ENCODE measurements around the gene TTN.
"Not testable (repeated sequence)": the region's sequence is repeated elsewhere in the genome, so short reads cannot be mapped to it uniquely, and the experiment has no call there.

Gene TTN

DNA sequence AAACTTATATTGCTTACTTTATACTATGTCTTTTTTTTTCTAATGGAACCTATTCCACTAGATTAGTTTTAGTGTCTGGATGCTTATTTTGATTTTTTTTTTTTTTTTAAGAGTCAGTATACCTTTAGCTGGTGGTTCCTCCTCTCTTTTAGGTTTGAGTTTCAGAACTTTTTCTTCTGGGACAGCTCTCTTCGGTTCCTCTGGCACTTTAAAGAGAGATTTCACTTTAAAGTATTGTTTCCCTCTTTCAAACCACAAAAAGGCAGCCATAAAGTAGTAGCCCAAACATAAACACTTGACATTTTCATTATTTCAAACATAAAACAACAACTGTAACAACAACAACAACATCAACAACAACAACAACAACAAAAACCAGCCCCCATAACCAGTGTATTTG is 123.3 kb downstream of the TTN start:
- FAIRE-seq: no peak
- no peak for DNase-seq (ENCODE audit: extremely low spot score, insufficient read length, low read depth)

GRCh38 chr2:178681081-178681480 is 126.1 kb downstream of the TTN start:
- FAIRE-seq (no peak), DNase-seq (ENCODE audit: extremely low spot score, insufficient read length, low read depth) (no peak)

DNA sequence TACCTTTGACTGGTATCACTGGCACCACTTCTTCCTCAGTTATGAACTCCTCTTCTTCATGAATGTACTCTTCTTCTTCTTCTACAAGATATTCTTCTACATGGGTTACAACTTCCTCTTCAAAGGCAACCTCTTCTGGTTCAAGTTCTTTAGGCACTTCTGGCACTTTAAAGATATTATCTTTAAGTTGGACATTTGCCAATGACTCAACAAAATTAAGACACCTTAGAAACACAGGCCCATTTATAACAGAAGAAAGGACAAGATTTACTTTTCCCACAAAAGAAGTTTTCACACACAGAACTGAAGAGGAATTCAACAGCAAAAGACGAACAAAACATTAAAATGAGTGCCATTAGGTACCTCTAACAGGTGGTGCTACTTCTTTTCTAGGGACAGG is 127.3 kb downstream of the TTN start:
- no peak for FAIRE-seq
- DNase-seq (ENCODE audit: extremely low spot score, insufficient read length, low read depth): no peak

- DNase-seq (ENCODE audit: extremely low spot score, insufficient read length, low read depth): no peak
- no peak for FAIRE-seq
These were observed 129.6 kb downstream of the TTN start for GRCh38 chr2:178677599-178677998.

GRCh38 chr2:178676046-178676445 is 131.2 kb downstream of the TTN start:
- FAIRE-seq (no peak), DNase-seq (ENCODE audit: extremely low spot score, insufficient read length, low read depth) (no peak)

DNA sequence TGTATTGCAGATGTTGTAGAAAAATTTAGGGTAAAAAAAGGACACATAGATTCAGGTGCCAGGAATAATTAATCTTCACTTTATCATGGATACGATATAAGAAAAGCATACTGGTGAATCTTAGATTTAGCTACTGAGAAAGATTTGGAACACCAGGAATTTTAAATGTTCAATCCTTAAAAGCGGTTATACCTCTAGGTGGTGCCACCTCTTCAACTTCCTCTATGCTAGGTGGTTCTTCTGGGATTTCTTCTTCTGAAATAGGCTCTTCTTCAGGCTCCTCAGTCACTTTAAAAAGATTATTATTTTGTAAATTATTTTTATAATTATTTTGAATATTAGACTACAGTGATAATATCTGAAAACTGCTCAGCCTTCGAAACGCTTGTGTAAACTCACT is 133.1 kb downstream of the TTN start:
- DNase-seq (ENCODE audit: extremely low spot score, insufficient read length, low read depth): no peak
- no peak for FAIRE-seq

- FAIRE-seq (no peak), DNase-seq (ENCODE audit: extremely low spot score, insufficient read length, low read depth) (no peak)
These were observed 140.8 kb downstream of the TTN start for GRCh38 chr2:178666458-178666857.

DNA sequence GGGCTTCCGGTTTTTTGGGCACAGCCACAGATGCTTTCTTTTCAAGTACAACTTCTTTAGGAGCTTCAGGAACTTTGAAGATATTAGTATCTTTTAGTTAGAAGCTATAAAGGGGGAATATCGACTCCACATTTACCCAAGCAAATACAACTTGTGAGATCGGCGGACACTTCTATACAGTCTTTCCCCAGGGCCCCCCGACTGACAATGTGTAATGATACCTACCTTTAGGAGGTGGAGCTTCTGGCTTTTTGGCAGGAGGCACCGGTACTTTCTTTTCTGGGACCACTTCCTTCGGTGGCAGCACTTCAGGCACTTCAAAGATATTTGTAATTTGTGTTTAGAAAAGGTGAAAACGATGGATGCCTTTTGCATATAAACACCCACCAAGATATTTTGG is 148.7 kb downstream of the TTN start:
- FAIRE-seq; DNase-seq (ENCODE audit: extremely low spot score, insufficient read length, low read depth): not testable (repeated sequence)

DNA sequence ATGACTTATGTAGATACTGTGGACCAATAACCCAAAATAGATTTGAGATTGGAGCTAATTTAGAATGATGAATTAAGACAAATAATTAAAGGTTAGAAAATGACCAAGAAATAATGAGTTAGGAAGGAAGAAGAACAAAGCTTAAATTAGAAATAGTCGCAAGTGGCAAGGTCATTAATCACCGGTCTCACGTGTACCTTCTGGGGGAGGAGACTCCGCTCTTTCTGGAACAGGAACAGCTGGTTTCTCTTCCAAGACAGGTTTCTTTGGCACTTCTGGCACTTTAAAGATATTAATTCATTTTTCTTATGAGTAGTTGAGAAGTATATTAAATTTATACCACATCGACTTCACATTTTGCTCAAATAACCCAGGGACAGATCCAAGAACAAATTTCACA is 156.7 kb downstream of the TTN start:
- DNase-seq (ENCODE audit: extremely low spot score, insufficient read length, low read depth) (no peak), FAIRE-seq (no peak)

DNA sequence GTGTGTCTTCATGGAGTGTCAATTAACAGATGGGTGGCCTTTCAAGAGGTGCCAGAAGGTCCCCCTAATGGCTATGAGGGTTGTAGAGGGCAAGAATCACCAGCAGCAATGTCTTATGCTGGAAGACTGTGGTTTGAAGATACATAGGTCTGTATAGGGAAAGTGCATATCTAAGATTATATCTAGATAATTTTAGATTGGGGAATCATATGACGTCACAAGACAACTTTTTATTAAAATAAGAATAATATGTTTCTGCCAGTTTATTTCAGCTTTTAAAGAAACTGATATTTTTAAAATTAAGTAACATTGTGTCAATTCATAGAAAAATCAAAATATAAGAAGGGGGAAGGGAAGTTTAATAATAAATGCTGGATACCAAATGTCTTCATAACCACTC is 162.3 kb downstream of the TTN start:
- DNase-seq (ENCODE audit: extremely low spot score, insufficient read length, low read depth) (no peak), FAIRE-seq (no peak)

GRCh38 chr2:178641498-178641897 is 165.7 kb downstream of the TTN start:
- DNase-seq (ENCODE audit: extremely low spot score, insufficient read length, low read depth): no peak
- FAIRE-seq: no peak

GRCh38 chr2:178635897-178636296 is 171.3 kb downstream of the TTN start:
- no peak for FAIRE-seq

DNA sequence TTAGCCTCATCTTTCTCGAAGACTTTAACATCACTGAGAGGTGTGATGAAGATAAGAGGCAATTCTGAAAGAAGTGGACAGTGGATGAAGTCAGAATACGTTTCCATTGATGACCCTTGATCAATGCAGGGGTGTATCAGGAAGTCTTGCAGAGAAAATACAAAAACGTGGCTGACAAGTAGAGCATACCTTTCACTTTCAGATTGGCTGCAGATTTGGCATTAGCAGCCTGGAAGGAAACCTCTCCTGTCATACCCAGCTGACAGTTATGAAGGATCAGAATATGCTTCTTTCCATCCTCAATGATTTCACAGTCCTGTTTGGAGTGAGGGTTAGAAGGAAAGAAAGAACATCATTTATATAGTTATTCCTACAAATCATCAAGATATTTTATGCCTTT is 174.5 kb downstream of the TTN start:
- no peak for DNase-seq (ENCODE audit: extremely low spot score, insufficient read length, low read depth)
- no peak for FAIRE-seq

More at GRCh38 chr2:178635897-178636296, 171.3 kb downstream of the TTN start:
- no peak for DNase-seq (ENCODE audit: extremely low spot score, insufficient read length, low read depth)

DNA sequence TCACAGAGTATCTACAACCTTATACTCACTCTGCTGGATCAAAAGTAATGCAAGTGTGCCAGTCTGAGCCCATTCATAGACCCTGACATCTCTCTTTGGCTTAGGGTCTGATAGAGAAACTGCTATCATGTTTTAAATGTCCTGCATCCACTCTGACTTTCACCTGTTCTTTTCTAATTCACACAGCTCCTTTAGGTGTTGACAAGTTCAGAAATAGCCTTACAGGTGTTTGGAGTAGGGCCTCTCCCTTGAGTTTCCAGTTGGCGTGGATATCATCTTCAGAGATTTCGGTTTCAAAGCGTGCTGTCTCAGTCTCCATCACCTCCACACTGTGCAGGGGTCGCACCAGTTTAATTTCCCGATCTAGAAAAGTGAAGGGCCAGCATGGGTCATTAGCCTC is 176.6 kb downstream of the TTN start:
- FAIRE-seq (no peak), DNase-seq (ENCODE audit: extremely low spot score, insufficient read length, low read depth) (no peak)

DNA sequence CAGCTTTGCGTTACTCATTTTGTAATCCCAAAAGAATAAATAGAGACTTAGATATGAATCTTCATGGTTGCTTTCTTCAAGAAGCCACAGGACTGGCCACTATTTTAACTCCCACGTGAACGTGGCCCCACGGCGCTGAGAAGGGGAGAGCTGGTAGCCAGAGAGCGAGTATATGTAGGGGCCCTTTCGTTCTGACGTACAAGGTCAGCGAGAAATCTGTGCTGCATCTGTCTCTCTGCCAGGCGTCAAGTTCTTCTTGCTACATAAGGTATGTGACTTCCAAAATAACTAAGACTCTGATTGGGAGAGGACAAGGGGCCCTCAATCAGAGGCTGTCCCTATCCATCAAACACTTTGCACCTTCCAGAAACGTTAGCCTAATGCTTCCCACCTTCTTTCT is 177.8 kb downstream of the TTN start:
- DNase-seq (ENCODE audit: extremely low spot score, insufficient read length, low read depth): no peak
- no peak for FAIRE-seq

- no peak for FAIRE-seq
- DNase-seq (ENCODE audit: extremely low spot score, insufficient read length, low read depth): no peak
These were observed 178.6 kb downstream of the TTN start for GRCh38 chr2:178628605-178629004.

DNA sequence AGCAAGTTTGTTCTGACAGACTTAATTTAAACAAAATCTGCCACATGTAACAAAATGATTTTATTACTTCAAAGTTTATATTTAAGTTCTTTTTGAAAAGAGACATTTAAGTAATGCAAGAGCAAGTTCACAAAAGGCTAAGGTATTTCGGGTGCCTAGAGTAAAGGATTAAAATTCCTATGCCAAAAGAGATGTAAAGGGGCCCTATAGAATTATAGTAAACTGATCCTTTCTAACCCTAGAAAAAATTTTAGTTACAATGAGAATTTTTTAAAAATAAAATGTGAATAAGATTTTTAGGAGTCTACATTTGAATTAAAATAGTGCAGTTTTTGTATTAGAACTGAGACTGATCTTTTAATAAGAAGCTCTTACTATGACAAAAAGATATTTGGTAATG is 179.8 kb downstream of the TTN start:
- DNase-seq (ENCODE audit: extremely low spot score, insufficient read length, low read depth): no peak
- FAIRE-seq: no peak

DNA sequence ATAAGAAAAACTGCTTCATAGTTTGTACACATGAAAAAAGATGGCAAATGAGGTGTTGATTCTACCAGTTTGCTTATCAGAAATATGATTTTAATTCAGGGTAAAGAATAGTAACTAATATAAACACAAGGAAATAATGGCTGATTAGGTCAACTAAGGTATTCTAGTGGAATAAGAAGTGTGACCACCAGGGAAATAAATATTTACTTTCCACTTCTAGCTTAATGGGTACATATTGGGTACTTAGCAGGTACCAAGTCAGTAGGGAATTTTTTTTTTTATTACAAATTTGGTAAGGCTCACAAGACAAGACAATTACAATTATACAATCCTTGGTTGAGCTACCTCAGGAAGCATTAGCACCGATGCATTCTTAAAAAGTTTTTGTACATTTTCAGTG is 191.3 kb downstream of the TTN start:
- DNase-seq (ENCODE audit: extremely low spot score, insufficient read length, low read depth) (no peak), FAIRE-seq (no peak)

DNA sequence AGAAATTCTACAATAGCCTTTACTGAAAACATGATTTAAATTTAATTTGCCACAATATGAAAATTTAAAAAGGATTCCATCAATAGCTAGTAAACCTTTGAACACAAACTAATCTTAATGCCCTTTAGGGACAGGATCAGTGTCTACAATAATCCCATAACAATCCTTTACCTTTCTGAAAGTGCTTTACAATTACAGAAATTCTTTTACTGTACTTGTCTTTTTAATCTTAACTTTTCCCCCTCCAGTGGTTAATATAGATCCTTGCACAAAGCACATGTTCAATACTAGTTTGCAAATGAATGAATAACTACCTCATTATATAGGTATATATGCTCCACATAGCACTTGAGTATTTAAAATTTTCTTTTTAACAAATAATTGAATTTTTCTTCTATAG is 204.3 kb downstream of the TTN start:
- FAIRE-seq (no peak), DNase-seq (ENCODE audit: extremely low spot score, insufficient read length, low read depth) (no peak)

GRCh38 chr2:178592655-178593054 is 214.6 kb downstream of the TTN start:
- peak; percentile 12 for FAIRE-seq

GRCh38 chr2:178589335-178589734 is 217.9 kb downstream of the TTN start:
- DNase-seq (ENCODE audit: extremely low spot score, insufficient read length, low read depth): no peak
- no peak for FAIRE-seq

More at GRCh38 chr2:178592655-178593054, 214.6 kb downstream of the TTN start:
- DNase-seq (ENCODE audit: extremely low spot score, insufficient read length, low read depth): no peak

DNA sequence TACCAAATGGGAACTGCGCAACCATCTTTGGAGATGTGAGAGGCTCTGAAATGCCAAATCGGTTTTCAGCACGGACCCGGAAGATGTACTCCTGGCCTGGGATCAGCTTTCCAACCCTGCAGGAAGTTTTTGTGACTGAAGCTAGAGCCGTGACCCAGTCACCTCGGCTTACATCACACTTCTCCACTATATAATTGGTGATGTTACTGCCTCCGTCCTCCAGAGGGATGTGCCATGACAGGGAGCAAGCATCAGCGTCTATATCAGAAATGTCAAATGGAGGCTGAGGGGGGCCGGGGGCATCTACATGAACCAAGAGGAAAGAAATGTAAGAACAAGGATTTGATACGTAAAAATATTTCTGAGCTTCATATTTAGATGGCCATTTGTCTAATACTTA is 222.6 kb downstream of the TTN start:
- DNase-seq (ENCODE audit: extremely low spot score, insufficient read length, low read depth): no peak

DNA sequence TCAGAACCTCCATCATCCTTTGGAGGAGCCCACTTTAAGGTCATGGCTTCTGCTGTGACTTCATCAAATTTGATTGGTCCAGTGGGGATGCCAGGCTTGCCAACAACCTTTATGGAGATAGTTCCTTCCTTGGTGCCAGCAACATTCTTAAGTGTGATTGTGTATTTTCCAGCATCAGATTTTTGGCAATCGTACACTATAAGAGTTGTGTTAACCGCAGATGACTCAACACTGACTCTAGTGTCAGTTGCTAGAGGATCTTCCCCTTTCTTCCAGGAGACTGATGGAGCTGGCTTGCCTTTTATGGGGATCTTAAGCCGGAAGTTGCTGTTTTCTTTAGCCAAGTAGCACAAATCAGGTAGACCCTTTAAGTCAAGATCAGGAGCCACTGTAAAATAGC is 228.2 kb downstream of the TTN start:
- FAIRE-seq (no peak), DNase-seq (ENCODE audit: extremely low spot score, insufficient read length, low read depth) (no peak)

More for the DNA sequence above, 222.6 kb downstream of the TTN start:
- FAIRE-seq: no peak

Data from GM18507 (cell line).